ENCODE data around the gene MTG1. TPM values are rescaled to one million over a fixed set of nuclear protein-coding genes. Genes with fewer than 3 reads are reported as not detected.

MTG1 gene
- total RNA-seq, 1 donor from 2014 or later = 90.5 TPM

- H3K9me3 Mint-ChIP-seq = peaks cover 30% of the 10 kb centered on the region
Observed at GRCh38 chr10:133457100-133457841, 63.3 kb downstream of the MTG1 start.

DNA sequence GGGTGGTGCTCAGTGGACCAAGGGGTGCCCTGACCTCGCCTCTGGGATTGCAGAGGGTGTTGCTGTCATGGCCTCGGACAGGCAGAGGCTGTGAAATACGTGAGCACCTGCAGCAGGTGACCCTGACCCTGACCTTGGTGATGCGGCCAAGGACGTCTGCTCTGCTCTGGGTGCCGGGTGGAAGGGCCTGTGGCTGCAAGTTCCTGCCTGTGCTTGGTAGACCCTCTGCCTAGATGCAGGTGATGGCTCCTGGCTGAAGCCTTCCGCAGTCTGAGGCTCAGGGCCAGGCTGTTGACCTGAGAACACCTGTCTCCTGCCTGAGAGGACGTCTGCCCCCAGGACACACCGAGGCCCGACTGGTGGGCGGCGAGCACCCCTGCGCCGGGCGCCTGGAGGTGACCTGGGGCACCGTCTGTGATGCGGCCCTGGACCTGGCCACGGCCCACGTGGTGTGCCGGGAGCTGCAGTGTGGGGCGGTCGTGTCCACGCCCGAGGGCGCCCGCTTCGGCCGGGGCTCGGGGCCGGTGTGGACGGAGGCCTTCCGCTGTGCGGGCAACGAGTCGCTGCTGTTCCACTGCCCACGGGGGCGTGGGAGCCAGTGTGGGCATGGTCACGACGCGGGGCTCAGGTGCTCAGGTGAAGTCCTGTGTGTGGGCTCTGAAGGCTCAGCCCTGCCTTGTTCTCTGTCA lies 64.2 kb downstream of the MTG1 start:
- Mint-ChIP-seq H3K4me3 (no peak overlapping the region), H3K9me3 (peaks cover 33% of the 10 kb centered on the region), H3K27me3 (ENCODE audit: low read depth) (no peaks in the 10 kb centered on the region), H3K4me1 (no peaks in the 10 kb centered on the region), H3K36me3 (peaks cover 12% of the 10 kb centered on the region), H3K27ac (no peak overlapping the region)
- TF ChIP-seq, protein P1, sequence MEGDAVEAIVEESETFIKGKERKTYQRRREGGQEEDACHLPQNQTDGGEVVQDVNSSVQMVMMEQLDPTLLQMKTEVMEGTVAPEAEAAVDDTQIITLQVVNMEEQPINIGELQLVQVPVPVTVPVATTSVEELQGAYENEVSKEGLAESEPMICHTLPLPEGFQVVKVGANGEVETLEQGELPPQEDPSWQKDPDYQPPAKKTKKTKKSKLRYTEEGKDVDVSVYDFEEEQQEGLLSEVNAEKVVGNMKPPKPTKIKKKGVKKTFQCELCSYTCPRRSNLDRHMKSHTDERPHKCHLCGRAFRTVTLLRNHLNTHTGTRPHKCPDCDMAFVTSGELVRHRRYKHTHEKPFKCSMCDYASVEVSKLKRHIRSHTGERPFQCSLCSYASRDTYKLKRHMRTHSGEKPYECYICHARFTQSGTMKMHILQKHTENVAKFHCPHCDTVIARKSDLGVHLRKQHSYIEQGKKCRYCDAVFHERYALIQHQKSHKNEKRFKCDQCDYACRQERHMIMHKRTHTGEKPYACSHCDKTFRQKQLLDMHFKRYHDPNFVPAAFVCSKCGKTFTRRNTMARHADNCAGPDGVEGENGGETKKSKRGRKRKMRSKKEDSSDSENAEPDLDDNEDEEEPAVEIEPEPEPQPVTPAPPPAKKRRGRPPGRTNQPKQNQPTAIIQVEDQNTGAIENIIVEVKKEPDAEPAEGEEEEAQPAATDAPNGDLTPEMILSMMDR (IDR thresholded peaks at IDR 0.05; ENCODE audit: unreplicated experiment) = no peak
- peak in 1 of 2 experiments; percentile 33 for DNase-seq (ENCODE audit: low spot score in 2 of 2, unreplicated experiment in 2 of 2)

More at GRCh38 chr10:133457100-133457841, 63.3 kb downstream of the MTG1 start:
- TF ChIP-seq, protein P1 (IDR thresholded peaks at IDR 0.05; ENCODE audit: unreplicated experiment) = no peak
- no peaks in the 10 kb centered on the region for H3K4me1 Mint-ChIP-seq
- H3K27ac Mint-ChIP-seq = no peak overlapping the region
- peaks cover 15% of the 10 kb centered on the region for H3K36me3 Mint-ChIP-seq
- DNase-seq (ENCODE audit: low spot score in 2 of 2, unreplicated experiment in 2 of 2) = peak in 1 of 2 experiments; percentile 29
- no peak overlapping the region for H3K4me3 Mint-ChIP-seq
- no peaks in the 10 kb centered on the region for H3K27me3 Mint-ChIP-seq (ENCODE audit: low read depth)

DNA sequence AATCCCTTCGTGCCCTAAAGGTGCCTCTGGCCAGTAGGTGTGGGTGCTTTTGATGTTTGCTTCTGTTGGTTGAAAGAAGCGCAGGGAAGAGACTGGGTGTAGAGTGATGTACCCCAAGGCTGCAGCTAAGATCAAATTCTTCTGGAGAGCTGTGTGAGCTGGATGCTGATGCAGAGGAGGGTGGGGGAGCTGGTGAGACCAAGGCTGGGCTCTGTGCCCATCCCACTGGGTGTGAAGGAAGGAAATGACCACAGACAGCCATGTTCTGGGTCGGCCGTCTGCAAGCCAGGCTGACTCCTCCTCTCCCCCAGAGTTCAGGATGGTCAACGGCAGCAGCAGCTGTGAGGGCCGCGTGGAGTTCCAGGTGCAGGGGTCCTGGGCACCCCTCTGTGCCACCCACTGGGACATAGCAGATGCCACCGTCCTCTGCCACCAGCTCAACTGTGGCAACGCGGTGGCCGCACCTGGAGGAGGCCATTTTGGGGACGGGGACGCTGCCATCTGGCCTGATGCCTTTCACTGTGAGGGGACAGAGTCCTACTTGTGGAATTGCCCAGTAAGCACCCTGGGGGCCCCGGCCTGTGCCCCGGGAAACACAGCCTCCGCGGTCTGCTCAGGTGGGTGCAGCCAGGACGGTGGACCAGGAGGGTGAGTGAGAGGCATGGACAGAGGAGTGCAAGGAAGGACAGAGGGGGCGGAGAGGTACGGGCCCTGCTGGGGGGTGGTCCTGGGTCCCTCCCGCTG lies 64.9 kb downstream of the MTG1 start:
- peaks cover 37% of the 10 kb centered on the region for H3K9me3 Mint-ChIP-seq
- H3K36me3 Mint-ChIP-seq = peaks cover 13% of the 10 kb centered on the region
- peak in 1 of 2 experiments; percentile 26 for DNase-seq (ENCODE audit: low spot score in 2 of 2, unreplicated experiment in 2 of 2)
- no peak overlapping the region for H3K27ac Mint-ChIP-seq
- no peaks in the 10 kb centered on the region for H3K27me3 Mint-ChIP-seq (ENCODE audit: low read depth)
- H3K4me1 Mint-ChIP-seq = no peaks in the 10 kb centered on the region
- H3K4me3 Mint-ChIP-seq = no peak overlapping the region
- TF ChIP-seq, protein P1 (IDR thresholded peaks at IDR 0.05; ENCODE audit: unreplicated experiment) = no peak

DNA sequence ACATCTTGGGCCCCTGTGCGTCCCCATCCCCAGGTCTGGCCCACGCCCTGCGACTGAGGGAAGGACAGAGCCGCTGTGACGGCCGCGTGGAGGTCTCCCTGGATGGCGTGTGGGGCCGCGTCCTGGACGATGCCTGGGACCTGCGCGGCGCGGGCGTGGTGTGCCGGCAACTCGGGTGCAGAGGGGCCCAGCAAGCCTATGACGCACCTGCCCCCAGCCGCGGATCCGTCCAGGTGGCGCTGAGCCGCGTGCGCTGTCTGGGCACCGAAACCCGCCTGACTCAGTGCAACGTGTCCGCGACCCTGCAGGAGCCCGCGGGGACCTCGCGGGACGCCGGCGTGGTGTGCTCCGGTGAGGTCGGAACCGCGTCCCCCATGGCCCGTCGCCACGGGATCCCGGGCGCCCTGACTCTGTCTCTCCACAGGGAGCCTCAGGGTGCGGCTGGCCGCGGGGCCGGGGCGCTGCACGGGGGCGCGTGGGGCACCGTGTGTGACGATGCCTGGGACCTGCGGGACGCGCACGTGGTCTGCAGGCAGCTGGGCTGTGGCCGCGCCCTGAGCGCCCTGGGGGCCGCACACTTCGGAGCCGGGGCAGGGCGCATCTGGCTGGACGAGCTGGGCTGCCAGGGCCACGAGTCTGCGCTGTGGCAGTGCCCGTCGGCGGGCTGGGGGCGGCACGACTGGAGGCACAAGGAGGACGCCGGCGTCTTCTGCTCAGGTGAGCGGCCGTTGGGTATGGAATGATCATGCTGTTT lies 65.7 kb downstream of the MTG1 start:
- Mint-ChIP-seq H3K27ac (no peak overlapping the region), H3K4me3 (no peak overlapping the region), H3K36me3 (peaks cover 14% of the 10 kb centered on the region), H3K9me3 (peaks cover 38% of the 10 kb centered on the region), H3K27me3 (ENCODE audit: low read depth) (no peaks in the 10 kb centered on the region), H3K4me1 (no peaks in the 10 kb centered on the region)
- DNase-seq (ENCODE audit: low spot score in 2 of 2, unreplicated experiment in 2 of 2) = peak in 1 of 2 experiments; percentile 35
- TF ChIP-seq, protein P1 (IDR thresholded peaks at IDR 0.05; ENCODE audit: unreplicated experiment) = no peak

DNA sequence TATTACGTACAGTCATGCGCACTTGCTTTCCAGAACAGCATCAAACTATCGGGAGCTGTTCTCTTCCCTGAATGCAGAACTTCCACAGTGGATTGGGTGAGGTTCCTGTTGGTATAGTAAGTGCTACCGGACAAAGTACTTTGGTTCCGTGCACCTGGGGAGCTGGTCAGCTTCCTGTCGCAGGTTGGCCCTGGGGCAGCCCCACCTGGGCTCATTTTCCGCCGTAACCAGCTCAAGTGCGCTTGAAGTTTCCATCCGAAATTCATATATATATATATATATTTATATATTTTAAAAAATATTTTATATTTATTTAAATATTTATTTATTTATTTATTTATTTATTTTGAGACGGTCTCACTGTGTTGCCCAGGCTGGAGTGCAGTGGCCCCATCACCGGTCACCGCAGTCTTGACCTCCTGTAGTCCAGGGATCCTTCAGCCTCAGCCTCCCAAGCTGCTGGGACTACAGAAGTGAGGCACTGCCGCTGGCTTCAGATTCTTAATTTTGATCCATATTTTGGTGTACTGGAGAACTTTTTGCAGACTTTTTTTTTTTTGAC lies 66.3 kb downstream of the MTG1 start:
- no peaks in the 10 kb centered on the region for H3K4me1 Mint-ChIP-seq
- H3K27ac Mint-ChIP-seq = no peak overlapping the region
- TF ChIP-seq, protein P1 (IDR thresholded peaks at IDR 0.05; ENCODE audit: unreplicated experiment) = no peak
- peak in 1 of 2 experiments; percentile 29 for DNase-seq (ENCODE audit: low spot score in 2 of 2, unreplicated experiment in 2 of 2)
- peaks cover 37% of the 10 kb centered on the region for H3K9me3 Mint-ChIP-seq
- no peaks in the 10 kb centered on the region for H3K27me3 Mint-ChIP-seq (ENCODE audit: low read depth)
- peaks cover 14% of the 10 kb centered on the region for H3K36me3 Mint-ChIP-seq
- no peak overlapping the region for H3K4me3 Mint-ChIP-seq
